Panc1 (cell line): Measurements from ENCODE around the gene FAN1.

ENCODE experiments used
- CTCF ChIP-seq: fragments of 450-650 bp; IDR thresholded peaks from 2 replicates; pipeline ENCODE4 v1.5.1; 2017; ENCODE audit warnings: mild to moderate bottlenecking
- POLR2AphosphoS5 ChIP-seq: IDR thresholded peaks from 2 replicates; pipeline ENCODE4 v1.6.1; 2012; ENCODE audit warnings: mild to moderate bottlenecking, low read depth, low read length, moderate library complexity
- REST ChIP-seq, 2 experiments: IDR thresholded peaks; 2 replicates each; pipeline ENCODE4 v1.6.1; 2011 to 2012; ENCODE audit warnings: low read depth in 2 of 2, control low read depth in 1 of 2, low read length in 1 of 2, mild to moderate bottlenecking in 1 of 2, moderate library complexity in 1 of 2; ENCODE audit not compliant: insufficient read depth in 1 of 2

- TF ChIP-seq CTCF = no peak
- no peak for TF ChIP-seq REST (IDR thresholded peaks at IDR 0.05; ENCODE audit: insufficient read depth in 1 of 2, low read depth in 2 of 2, low read length in 1 of 2)
- no peak for TF ChIP-seq POLR2AphosphoS5
Measured at GRCh38 chr15:30929982-30930381, 26.3 kb downstream of the FAN1 start.
